ENCODE results near the gene CAMK1D. TPM values are rescaled to one million over a fixed set of nuclear protein-coding genes. Genes with fewer than 3 reads are reported as not detected.

Gene CAMK1D
- total and polyA plus RNA-seq, 2 of the 8 experiments (the other 6 are each of a cell fraction or from before 2014, with no cell fraction given): 3.5 to 10.6 TPM

GRCh38 chr10:12509016-12509793 is 159.9 kb downstream of the CAMK1D start:
- H2AFZ ChIP-seq (ENCODE audit: low read length): no peak overlapping the region
- ChIA-PET CTCF (ENCODE audit: partially characterized antibody) (no interaction called here), POLR2A (ENCODE audit: partially characterized antibody) (no interaction called here)

More at GRCh38 chr10:12509016-12509793, 159.9 kb downstream of the CAMK1D start:
- DNase-seq (ENCODE audit: low read depth in 1 of 2, low spot score in 2 of 2) (peak in 1 of 2 experiments; percentile 23), FAIRE-seq (no peak)
- H3K14ac ChIP-seq (ENCODE audit: insufficient read length): no peak overlapping the region
- no peak overlapping the region for H4K8ac ChIP-seq (ENCODE audit: extremely low read depth, insufficient read depth, low read length)
- H2BK20ac ChIP-seq (ENCODE audit: low read length): no peak overlapping the region
- no peaks in the 10 kb centered on the region for H3K36me3 ChIP-seq (ENCODE audit: control insufficient read depth in 2 of 4, insufficient read depth in 4 of 4, low read length in 3 of 4)
- H3K4me2 ChIP-seq (ENCODE audit: insufficient read depth in 1 of 2, low read depth in 2 of 2, low read length in 2 of 2): no peak overlapping the region
- no peak overlapping the region for H2BK5ac ChIP-seq (ENCODE audit: low read depth, low read length)
- no peak overlapping the region for H3K4me3 ChIP-seq (ENCODE audit: extremely low read depth in 1 of 4, insufficient read depth in 2 of 4, low read depth in 3 of 4, low read length in 4 of 4)
- H2AK5ac ChIP-seq (ENCODE audit: low read depth, low read length): no peak overlapping the region
- no peak overlapping the region for H3K18ac ChIP-seq (ENCODE audit: extremely low read depth, low read length)
- no peak overlapping the region for H3K27ac ChIP-seq (ENCODE audit: low read depth, low read length)
- no peaks in the 10 kb centered on the region for H3K9me3 ChIP-seq (ENCODE audit: insufficient read depth in 2 of 2, low read depth in 1 of 2, low read length in 1 of 2)
- H3K23me2 ChIP-seq (ENCODE audit: low read depth, low read length): no peaks in the 10 kb centered on the region
- no peaks in the 10 kb centered on the region for H3K79me1 ChIP-seq (ENCODE audit: low read depth, low read length)
- H3K27me3 ChIP-seq (replicated peaks in 1 of 4; ENCODE audit: control insufficient read depth in 3 of 4, extremely low read depth in 1 of 4, insufficient read depth in 3 of 4, low read length in 3 of 4): no peaks in the 10 kb centered on the region
- WGBS, 2 experiments (ENCODE audit: extremely low coverage in 1 of 2, insufficient coverage in 1 of 2, insufficient read length in 1 of 2, insufficient replicate concordance in 2 of 2, low coverage in 1 of 2, low lambda C conversion rate in 2 of 2, missing lambda C conversion rate in 1 of 2): 93% methylated on average over 5 of the region's 5 CpGs; no CpG with 5 or more reads in 1 of the 2 experiments
- no peak overlapping the region for H3K56ac ChIP-seq (replicated peaks; ENCODE audit: insufficient read length, low read depth, low read length)
- H3K23ac ChIP-seq (ENCODE audit: insufficient read length): no peak overlapping the region
- H2BK15ac ChIP-seq (ENCODE audit: low read length): no peak overlapping the region
- no peak for TF ChIP-seq POLR2A (IDR thresholded peaks at IDR 0.05; ENCODE audit: control extremely low read depth in 1 of 2, low read depth in 2 of 2, low read length in 2 of 2)
- no peak for TF ChIP-seq MAX (IDR thresholded peaks at IDR 0.05)
- TF ChIP-seq ATF2 (IDR thresholded peaks at IDR 0.05; ENCODE audit: low read length): no peak
- no peak for TF ChIP-seq RBBP5 (IDR thresholded peaks at IDR 0.05; ENCODE audit: borderline replicate concordance, low read depth, low read length)
- H3K4me1 ChIP-seq (replicated peaks in 1 of 4; ENCODE audit: control insufficient read depth in 3 of 4, insufficient read depth in 4 of 4, low read length in 3 of 4): no peaks in the 10 kb centered on the region
- H4K91ac ChIP-seq (replicated peaks; ENCODE audit: insufficient read length, low read length): no peak overlapping the region
- no peak overlapping the region for H3K9ac ChIP-seq (replicated peaks in 1 of 4; ENCODE audit: extremely low read depth in 1 of 4, low read depth in 3 of 4, low read length in 3 of 4)
- H3K4ac ChIP-seq (replicated peaks; ENCODE audit: insufficient read length, low read depth, low read length): no peak overlapping the region
- H3K79me2 ChIP-seq (ENCODE audit: control insufficient read depth in 1 of 2, insufficient read depth in 2 of 2, low read length in 2 of 2): no peaks in the 10 kb centered on the region
- no peak overlapping the region for H2BK120ac ChIP-seq (replicated peaks; ENCODE audit: low read depth, low read length)
- no peaks in the 10 kb centered on the region for H4K20me1 ChIP-seq (replicated peaks in 1 of 2; ENCODE audit: control insufficient read depth in 1 of 2, insufficient read depth in 2 of 2, low read length in 2 of 2)
- no peak overlapping the region for H4K5ac ChIP-seq (ENCODE audit: insufficient read length, low read depth, low read length)
- no peak overlapping the region for H2BK12ac ChIP-seq (ENCODE audit: low read depth, low read length)

All from H1 (cell line).